Measurements from ENCODE around the gene TPD52L2.

TPD52L2 gene

DNA sequence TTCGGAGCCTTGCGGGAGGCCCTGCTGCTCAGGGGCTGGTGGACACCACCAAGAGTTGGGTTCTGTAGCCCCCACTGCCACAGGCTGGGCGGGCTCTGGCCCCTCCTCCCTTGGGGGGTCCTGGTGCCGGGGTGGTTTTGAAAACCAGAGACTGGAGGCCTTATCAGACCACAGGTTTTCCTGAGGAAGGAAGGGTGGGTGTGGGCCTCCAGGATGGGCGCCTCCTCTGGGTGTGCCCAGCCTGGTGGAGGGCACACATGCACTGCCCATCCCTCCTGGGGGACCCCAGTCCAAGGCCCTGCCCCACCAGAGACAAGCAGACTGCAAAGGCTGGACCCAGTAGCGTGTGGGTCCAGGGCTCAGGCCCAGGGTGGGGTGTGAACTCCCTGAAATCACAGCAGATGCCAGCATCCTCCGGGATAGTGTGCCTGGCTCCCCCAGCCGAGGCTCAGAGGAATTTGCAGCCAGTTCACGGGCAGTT, 20.5 kb upstream of the TPD52L2 start:
- H4K91ac ChIP-seq (ENCODE audit: low read length), result peak overlapping the region; percentile 84
- H4K8ac ChIP-seq (ENCODE audit: low read length), result no peak overlapping the region
- no peak overlapping the region for H3K23ac ChIP-seq (ENCODE audit: low read length in 2 of 2)
- H2BK12ac ChIP-seq (ENCODE audit: low read length in 2 of 2), result peak overlapping the region in 1 of 2 experiments; percentile 61
- no peak overlapping the region for H2BK5ac ChIP-seq (ENCODE audit: low read depth, low read length, poor library complexity, severe bottlenecking)
- H2BK15ac ChIP-seq (ENCODE audit: low read depth, poor library complexity, severe bottlenecking), result peak overlapping the region; percentile 89
- H3K14ac ChIP-seq (ENCODE audit: low read length in 2 of 2), result peak overlapping the region in 1 of 2 experiments; percentile 46
- H3K79me1 ChIP-seq (replicated peaks; ENCODE audit: low read length, poor library complexity, severe bottlenecking), result no peaks in the 10 kb centered on the region
- no peak overlapping the region for H3K4me3 ChIP-seq (ENCODE audit: insufficient read depth in 1 of 2, low read depth in 1 of 2, low read length in 2 of 2)
- no peaks in the 10 kb centered on the region for H3K36me3 ChIP-seq (ENCODE audit: control insufficient read depth in 1 of 2, insufficient read depth in 2 of 2, low read depth in 1 of 2, low read length in 2 of 2)
- no peak overlapping the region for H2AFZ ChIP-seq (ENCODE audit: low read depth, low read length)
- no peaks in the 10 kb centered on the region for H3K9me3 ChIP-seq (ENCODE audit: control insufficient read depth, low read length)
- H3K9ac ChIP-seq (ENCODE audit: low read length), result no peak overlapping the region
- no peak overlapping the region for H2BK120ac ChIP-seq (ENCODE audit: low read depth, low read length)
- peaks cover 0 to 46% of the 10 kb centered on the region in 2 experiments for H3K27me3 ChIP-seq (ENCODE audit: control insufficient read depth in 1 of 2, insufficient read depth in 1 of 2, low read length in 2 of 2)
- H3K18ac ChIP-seq (ENCODE audit: low read depth in 1 of 2, low read length in 2 of 2), result peak overlapping the region; percentile 30 to 63
- peaks cover 35% of the 10 kb centered on the region for H3K4me1 ChIP-seq (ENCODE audit: control insufficient read depth, insufficient read depth, low read depth, low read length)
- peak overlapping the region in 1 of 2 experiments; percentile 42 for H3K4ac ChIP-seq (ENCODE audit: low read depth in 1 of 2, low read length in 2 of 2)
- H2AK5ac ChIP-seq (ENCODE audit: low read length, severe bottlenecking), result peak overlapping the region; percentile 30
- H3K27ac ChIP-seq (ENCODE audit: low read length, poor library complexity, severe bottlenecking), result no peak overlapping the region
- no peak overlapping the region for H3K4me2 ChIP-seq (ENCODE audit: low read length, poor library complexity, severe bottlenecking)
- no peak for DNase-seq
- 92% methylated on average over 9 of the region's 9 CpGs for WGBS

DNA sequence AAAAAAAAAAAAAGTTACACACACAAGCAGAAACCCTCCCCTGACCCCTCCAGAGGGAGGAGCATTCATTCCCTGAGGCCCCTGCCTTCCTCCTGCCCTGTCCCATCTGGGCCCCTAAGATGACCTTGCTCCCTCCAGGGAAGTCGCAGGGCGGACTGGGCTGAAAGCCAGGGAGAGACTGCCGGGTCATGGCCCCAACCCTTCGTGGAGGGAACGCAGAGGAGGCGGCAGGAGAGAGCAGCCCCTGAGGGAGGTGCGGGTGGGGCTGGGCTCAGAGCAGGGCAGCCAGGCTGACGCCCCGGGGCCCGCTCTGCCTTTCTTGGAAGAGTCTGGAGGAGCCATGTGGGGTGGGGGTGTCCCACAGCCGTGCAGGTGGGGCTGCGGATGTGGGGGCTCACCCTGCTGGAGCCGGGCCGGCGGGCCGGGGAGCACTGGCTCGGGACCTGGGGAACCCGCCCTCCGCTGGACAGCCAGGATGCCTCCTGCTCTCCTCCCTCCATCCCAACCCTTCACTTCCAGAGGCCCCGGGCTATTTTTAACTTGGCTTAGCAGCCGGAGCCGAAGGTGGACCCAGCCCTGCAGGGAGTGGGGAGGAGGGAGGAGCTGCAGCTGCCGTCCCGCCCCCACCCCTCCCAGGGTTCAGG, 18.8 kb upstream of the TPD52L2 start:
- Histone ChIP-seq H3K23ac (ENCODE audit: low read length in 2 of 2) (peak overlapping the region in 1 of 2 experiments; percentile 70), H3K4me2 (ENCODE audit: low read length, poor library complexity, severe bottlenecking) (peak overlapping the region; percentile 85), H3K4me1 (ENCODE audit: control insufficient read depth, insufficient read depth, low read depth, low read length) (peaks cover 32% of the 10 kb centered on the region), H2BK120ac (ENCODE audit: low read depth, low read length) (peak overlapping the region; percentile 89), H3K14ac (ENCODE audit: low read length in 2 of 2) (peak overlapping the region in 1 of 2 experiments; percentile 55), H2BK15ac (ENCODE audit: low read depth, poor library complexity, severe bottlenecking) (peak overlapping the region; percentile 90), H4K8ac (ENCODE audit: low read length) (peak overlapping the region; percentile 78), H2AFZ (ENCODE audit: low read depth, low read length) (peak overlapping the region; percentile 32), H2AK5ac (ENCODE audit: low read length, severe bottlenecking) (no peak overlapping the region), H3K18ac (ENCODE audit: low read depth in 1 of 2, low read length in 2 of 2) (peak overlapping the region; percentile 73 to 96), H2BK12ac (ENCODE audit: low read length in 2 of 2) (peak overlapping the region; percentile 80 to 98), H3K4ac (ENCODE audit: low read depth in 1 of 2, low read length in 2 of 2) (peak overlapping the region; percentile 67 to 93), H3K79me1 (replicated peaks; ENCODE audit: low read length, poor library complexity, severe bottlenecking) (no peaks in the 10 kb centered on the region), H3K9me3 (ENCODE audit: control insufficient read depth, low read length) (no peaks in the 10 kb centered on the region), H2BK5ac (ENCODE audit: low read depth, low read length, poor library complexity, severe bottlenecking) (no peak overlapping the region), H3K9ac (ENCODE audit: low read length) (no peak overlapping the region), H4K91ac (ENCODE audit: low read length) (peak overlapping the region; percentile 96), H3K36me3 (ENCODE audit: control insufficient read depth in 1 of 2, insufficient read depth in 2 of 2, low read depth in 1 of 2, low read length in 2 of 2) (no peaks in the 10 kb centered on the region), H3K27me3 (ENCODE audit: control insufficient read depth in 1 of 2, insufficient read depth in 1 of 2, low read length in 2 of 2) (peaks cover 0 to 53% of the 10 kb centered on the region in 2 experiments), H3K27ac (ENCODE audit: low read length, poor library complexity, severe bottlenecking) (peak overlapping the region; percentile 46), H3K4me3 (ENCODE audit: insufficient read depth in 1 of 2, low read depth in 1 of 2, low read length in 2 of 2) (peak overlapping the region in 1 of 2 experiments; percentile 30)
- DNase-seq, result peak; percentile 75
- 2% methylated on average over 12 of the region's 24 CpGs for WGBS

DNA sequence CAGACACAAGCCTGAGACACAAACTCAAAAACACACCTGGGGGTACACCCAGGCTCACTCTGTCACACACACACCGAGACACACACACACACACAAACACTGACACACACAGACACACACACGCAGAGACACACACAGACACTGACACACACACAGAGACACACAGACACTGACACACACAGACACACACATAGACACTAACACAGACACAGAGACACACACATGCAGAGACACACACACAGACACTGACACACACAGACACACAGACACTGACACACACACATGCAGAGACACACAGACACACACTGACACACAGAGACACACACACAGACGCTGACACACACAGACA, 18.2 kb upstream of the TPD52L2 start:
- peaks cover 32% of the 10 kb centered on the region for H3K4me1 ChIP-seq (ENCODE audit: control insufficient read depth, insufficient read depth, low read depth, low read length)
- peak overlapping the region; percentile 90 for H2BK120ac ChIP-seq (ENCODE audit: low read depth, low read length)
- peak overlapping the region; percentile 2 for H3K27ac ChIP-seq (ENCODE audit: low read length, poor library complexity, severe bottlenecking)
- no peak overlapping the region for H2AFZ ChIP-seq (ENCODE audit: low read depth, low read length)
- no peak overlapping the region for H2BK15ac ChIP-seq (ENCODE audit: low read depth, poor library complexity, severe bottlenecking)
- 32% methylated on average over 3 of the region's 3 CpGs for WGBS
- no peaks in the 10 kb centered on the region for H3K9me3 ChIP-seq (ENCODE audit: control insufficient read depth, low read length)
- no peaks in the 10 kb centered on the region for H3K36me3 ChIP-seq (ENCODE audit: control insufficient read depth in 1 of 2, insufficient read depth in 2 of 2, low read depth in 1 of 2, low read length in 2 of 2)
- no peaks in the 10 kb centered on the region for H3K79me1 ChIP-seq (replicated peaks; ENCODE audit: low read length, poor library complexity, severe bottlenecking)
- peak overlapping the region; percentile 83 to 88 for H3K4ac ChIP-seq (ENCODE audit: low read depth in 1 of 2, low read length in 2 of 2)
- H3K9ac ChIP-seq (ENCODE audit: low read length), result no peak overlapping the region
- H2BK12ac ChIP-seq (ENCODE audit: low read length in 2 of 2), result peak overlapping the region; percentile 95 to 98
- H3K4me2 ChIP-seq (ENCODE audit: low read length, poor library complexity, severe bottlenecking), result no peak overlapping the region
- peak overlapping the region; percentile 71 for H4K91ac ChIP-seq (ENCODE audit: low read length)
- no peak for DNase-seq
- H3K23ac ChIP-seq (ENCODE audit: low read length in 2 of 2), result no peak overlapping the region
- peak overlapping the region in 1 of 2 experiments; percentile 97 for H3K14ac ChIP-seq (ENCODE audit: low read length in 2 of 2)
- H2AK5ac ChIP-seq (ENCODE audit: low read length, severe bottlenecking), result no peak overlapping the region
- no peak overlapping the region for H3K4me3 ChIP-seq (ENCODE audit: insufficient read depth in 1 of 2, low read depth in 1 of 2, low read length in 2 of 2)
- H2BK5ac ChIP-seq (ENCODE audit: low read depth, low read length, poor library complexity, severe bottlenecking), result no peak overlapping the region
- peaks cover 0 to 55% of the 10 kb centered on the region in 2 experiments for H3K27me3 ChIP-seq (ENCODE audit: control insufficient read depth in 1 of 2, insufficient read depth in 1 of 2, low read length in 2 of 2)
- peak overlapping the region; percentile 62 for H4K8ac ChIP-seq (ENCODE audit: low read length)
- peak overlapping the region; percentile 73 to 85 for H3K18ac ChIP-seq (ENCODE audit: low read depth in 1 of 2, low read length in 2 of 2)

DNA sequence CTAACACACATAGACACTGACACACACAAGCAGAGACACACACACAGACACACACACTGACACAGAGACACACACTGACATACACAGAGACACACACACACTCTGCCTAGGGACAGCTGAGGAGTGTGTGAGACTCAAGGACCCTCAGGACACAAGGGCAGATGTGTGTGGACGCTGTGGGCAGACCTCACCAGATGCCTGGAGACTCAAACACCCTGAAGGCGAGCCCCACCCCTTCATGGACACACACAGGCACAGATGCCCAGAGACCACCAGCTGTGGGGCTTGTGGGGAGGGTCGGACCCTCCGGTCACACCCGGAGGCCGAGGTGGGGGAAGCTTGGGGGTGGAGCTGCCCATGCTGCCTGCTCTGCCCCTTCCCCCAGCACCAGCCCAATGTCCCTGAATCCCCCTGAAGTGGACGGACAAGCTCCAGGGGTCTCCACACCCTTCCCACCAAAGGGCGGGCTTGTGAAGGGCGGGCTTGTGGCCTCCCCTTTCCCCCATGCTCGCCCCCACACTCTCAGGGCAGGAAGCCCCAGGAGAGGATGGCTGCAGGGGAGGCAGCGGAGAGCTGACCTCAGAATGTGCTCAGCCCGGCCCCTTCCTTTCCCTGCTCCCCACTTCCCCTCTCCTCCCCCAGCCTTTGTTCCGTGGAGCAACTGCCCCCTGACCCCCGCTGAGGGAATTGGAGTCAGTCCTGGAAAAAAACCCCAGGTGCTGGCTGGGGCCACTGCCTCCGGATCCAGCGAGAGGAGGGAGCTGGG, 17.6 kb upstream of the TPD52L2 start:
- Histone ChIP-seq H3K27me3 (ENCODE audit: control insufficient read depth in 1 of 2, insufficient read depth in 1 of 2, low read length in 2 of 2) (peaks cover 0 to 55% of the 10 kb centered on the region in 2 experiments), H3K9me3 (ENCODE audit: control insufficient read depth, low read length) (no peaks in the 10 kb centered on the region), H3K79me1 (replicated peaks; ENCODE audit: low read length, poor library complexity, severe bottlenecking) (no peaks in the 10 kb centered on the region), H3K4me2 (ENCODE audit: low read length, poor library complexity, severe bottlenecking) (no peak overlapping the region), H2BK12ac (ENCODE audit: low read length in 2 of 2) (peak overlapping the region; percentile 95 to 98), H2BK15ac (ENCODE audit: low read depth, poor library complexity, severe bottlenecking) (peak overlapping the region; percentile 75), H3K4me1 (ENCODE audit: control insufficient read depth, insufficient read depth, low read depth, low read length) (peaks cover 32% of the 10 kb centered on the region), H3K18ac (ENCODE audit: low read depth in 1 of 2, low read length in 2 of 2) (peak overlapping the region; percentile 73 to 85), H4K8ac (ENCODE audit: low read length) (peak overlapping the region; percentile 62), H3K36me3 (ENCODE audit: control insufficient read depth in 1 of 2, insufficient read depth in 2 of 2, low read depth in 1 of 2, low read length in 2 of 2) (no peaks in the 10 kb centered on the region), H3K27ac (ENCODE audit: low read length, poor library complexity, severe bottlenecking) (peak overlapping the region; percentile 49), H2AK5ac (ENCODE audit: low read length, severe bottlenecking) (peak overlapping the region; percentile 44), H2BK5ac (ENCODE audit: low read depth, low read length, poor library complexity, severe bottlenecking) (peak overlapping the region; percentile 9), H4K91ac (ENCODE audit: low read length) (peak overlapping the region; percentile 71), H3K9ac (ENCODE audit: low read length) (no peak overlapping the region), H3K4ac (ENCODE audit: low read depth in 1 of 2, low read length in 2 of 2) (peak overlapping the region; percentile 83 to 88), H3K4me3 (ENCODE audit: insufficient read depth in 1 of 2, low read depth in 1 of 2, low read length in 2 of 2) (no peak overlapping the region), H3K23ac (ENCODE audit: low read length in 2 of 2) (peak overlapping the region in 1 of 2 experiments; percentile 27), H2AFZ (ENCODE audit: low read depth, low read length) (no peak overlapping the region), H2BK120ac (ENCODE audit: low read depth, low read length) (peak overlapping the region; percentile 90), H3K14ac (ENCODE audit: low read length in 2 of 2) (peak overlapping the region in 1 of 2 experiments; percentile 97)
- WGBS, result 24% methylated on average over 8 of the region's 16 CpGs
- DNase-seq, result peak; percentile 40

Data from mesenchymal stem cell (in vitro differentiated cells and primary cell).